Astrocyte of the hippocampus (primary cell): Measurements from ENCODE around the gene TMEM253.

Experiments used
- DNase-seq: peaks from one replicate; pipeline ENCODE4 v3.0.0; 2011; ENCODE audit warnings: low read depth, low spot score

The TMEM253 gene

GRCh38 chr14:21103710-21104447 lies 3.0 kb downstream of the TMEM253 start:
- DNase-seq = peak; percentile 98

GRCh38 chr14:21104448-21105060 lies 3.7 kb downstream of the TMEM253 start:
- peak; percentile 91 for DNase-seq

- no peak for DNase-seq
Observed at GRCh38 chr14:21105095-21105494, 4.2 kb downstream of the TMEM253 start.

GRCh38 chr14:21106176-21106497 lies 5.3 kb downstream of the TMEM253 start:
- no peak for DNase-seq

GRCh38 chr14:21106498-21107282 lies 5.8 kb downstream of the TMEM253 start:
- DNase-seq = peak; percentile 87

- peak; percentile 75 for DNase-seq
Observed at GRCh38 chr14:21107283-21107800, 6.5 kb downstream of the TMEM253 start.

GRCh38 chr14:21108791-21109190 lies 7.9 kb downstream of the TMEM253 start:
- no peak for DNase-seq

- no peak for DNase-seq
Observed at GRCh38 chr14:21109377-21110138, 8.7 kb downstream of the TMEM253 start.

- DNase-seq = no peak
Observed at GRCh38 chr14:21112255-21112654, 11.4 kb downstream of the TMEM253 start.

GRCh38 chr14:21113369-21113768 lies 12.5 kb downstream of the TMEM253 start:
- no peak for DNase-seq

GRCh38 chr14:21118933-21119332 lies 18.1 kb downstream of the TMEM253 start:
- no peak for DNase-seq

GRCh38 chr14:21120686-21121085 lies 19.8 kb downstream of the TMEM253 start:
- no peak for DNase-seq

GRCh38 chr14:21121122-21121521 lies 20.3 kb downstream of the TMEM253 start:
- no peak for DNase-seq

- DNase-seq = no peak
Observed at GRCh38 chr14:21123429-21123828, 22.6 kb downstream of the TMEM253 start.

- DNase-seq = no peak
Observed at GRCh38 chr14:21133901-21134300, 33.0 kb downstream of the TMEM253 start.

GRCh38 chr14:21136024-21136423 lies 35.2 kb downstream of the TMEM253 start:
- DNase-seq = no peak

- DNase-seq = no peak
Observed at GRCh38 chr14:21142357-21142756, 41.5 kb downstream of the TMEM253 start.

GRCh38 chr14:21145437-21145836 lies 44.6 kb downstream of the TMEM253 start:
- no peak for DNase-seq

GRCh38 chr14:21149641-21150367 lies 48.9 kb downstream of the TMEM253 start:
- no peak for DNase-seq
